HepG2 (cell line): ENCODE data around the gene LRRC3. TPM values are rescaled to one million over a fixed set of nuclear protein-coding genes. Genes with fewer than 3 reads are reported as not detected.

Source experiments
- ATAC-seq: fragments of 200-7000 bp; cut with Tn5 transposase; 3 replicates; pipeline ENCODE4 v1.9.1; 2020; ENCODE audit warnings: mild to moderate bottlenecking, moderate library complexity
- BruUV-seq: library from RNA; stranded (reverse); fragments of 400-500 nt; replicated peaks from 2 replicates; lab custom pipeline; 2021; lab: Mats Ljungman, UMichigan
- CTCF ChIA-PET: fragments of 300-600 bp; formaldehyde crosslinking; extraction: SDS; loops from one replicate; lab custom pipeline; 2021; ENCODE audit warnings: low total read pairs, inconsistent platforms, low intra/inter-chr PET ratio; lab: Yijun Ruan, JAX
- POLR2A ChIA-PET: fragments of 350-600 bp; sonication (Branson Sonifier 250); formaldehyde crosslinking; loops from one replicate; lab custom pipeline; 2020; ENCODE audit warnings: antibody characterized with exemption, inconsistent platforms; lab: Yijun Ruan, JAX
- DNase-seq: peaks from one replicate; pipeline ENCODE4 v3.0.0-alpha.2; 2015; ENCODE audit warnings: low spot score
- FAIRE-seq: peaks from 3 replicates; lab custom pipeline; 2011; peaks lifted over from hg19 to GRCh38; lab: Jason Lieb, UNC
- H2AFZ ChIP-seq: one replicate; pipeline ENCODE4 v1.6.1; 2011; ENCODE audit warnings: low read length, inconsistent platforms
- H3K27ac ChIP-seq: fragments of 300-600 bp; 3 replicates; pipeline ENCODE4 v1.8.0; 2011; ENCODE audit warnings: mixed run types, mild to moderate bottlenecking, mixed read lengths, low read length, inconsistent platforms; ENCODE audit not compliant: insufficient read depth; ENCODE audit errors: extremely low read length
- H3K27me3 ChIP-seq, 2 experiments: fragments of 200-600 bp in 1 of 2; 2 replicates in 1 of 2; 3 replicates in 1 of 2; pipeline versions ENCODE4 v1.6.0 to v1.8.0; 2011; ENCODE audit warnings: low read length in 2 of 2, mild to moderate bottlenecking in 2 of 2, moderate library complexity in 2 of 2, inconsistent platforms in 1 of 2; ENCODE audit not compliant: insufficient read depth in 2 of 2, control insufficient read depth in 1 of 2
- H3K36me3 ChIP-seq, 2 experiments: fragments of 200-600 bp in 1 of 2; replicated peaks in 1 of 2; 2 replicates in 1 of 2; 3 replicates in 1 of 2; pipeline versions ENCODE4 v1.5.1 to v1.8.0; 2011; ENCODE audit warnings: low read length in 2 of 2, inconsistent platforms in 1 of 2; ENCODE audit not compliant: insufficient read depth in 2 of 2, control insufficient read depth in 1 of 2
- H3K4me1 ChIP-seq: 2 replicates; pipeline ENCODE4 v1.5.1; 2012; ENCODE audit warnings: low read length, inconsistent platforms; ENCODE audit not compliant: insufficient read depth
- H3K4me2 ChIP-seq: 2 replicates; pipeline ENCODE4 v1.6.0; 2011; ENCODE audit warnings: low read depth, low read length, inconsistent platforms
- H3K4me3 ChIP-seq, 3 experiments: fragments of 200-600 bp in 1 of 3; sonication (generic), shearing (Covaris generic) in 1 of 3; replicated peaks in 1 of 3; 2 replicates each; pipeline ENCODE4 v1.5.1; 2011 to 2016; ENCODE audit warnings: low read length in 3 of 3, inconsistent platforms in 2 of 3, low read depth in 2 of 3, mild to moderate bottlenecking in 2 of 3, control low read depth in 1 of 3, mixed read lengths in 1 of 3; ENCODE audit not compliant: insufficient read depth in 1 of 3
- H3K79me2 ChIP-seq: one replicate; pipeline ENCODE4 v1.6.1; 2011; ENCODE audit warnings: low read length, inconsistent platforms; ENCODE audit not compliant: insufficient read depth
- H3K9ac ChIP-seq: 2 replicates; pipeline ENCODE4 v1.6.0; 2011; ENCODE audit warnings: mild to moderate bottlenecking, low read depth, low read length, inconsistent platforms; ENCODE audit not compliant: insufficient read depth
- H3K9me3 ChIP-seq: 2 replicates; pipeline ENCODE4 v1.5.1; 2012; ENCODE audit warnings: mild to moderate bottlenecking, low read length
- H4K20me1 ChIP-seq: 2 replicates; pipeline ENCODE4 v1.6.0; 2011; ENCODE audit warnings: inconsistent platforms, mild to moderate bottlenecking, low read length, moderate library complexity; ENCODE audit not compliant: insufficient read depth
- CEBPZ ChIP-seq: IDR thresholded peaks from 2 replicates; pipeline ENCODE4 v1.6.1; 2012; ENCODE audit warnings: low read length, improper control_type of control experiment
- MAFF ChIP-seq: IDR thresholded peaks from 2 replicates; pipeline ENCODE4 v1.6.1; 2011; ENCODE audit warnings: low read depth, low read length, improper control_type of control experiment
- MTA3 ChIP-seq: sonication (generic); formaldehyde crosslinking; IDR thresholded peaks from 2 replicates; pipeline ENCODE4 v1.4.0; 2020; ENCODE audit warnings: missing genetic modification reagents
- RFX1 ChIP-seq: fragments of 450-650 bp; IDR thresholded peaks from 2 replicates; pipeline ENCODE4 v1.6.1; 2017
- SIX4 ChIP-seq: sonication (generic); formaldehyde crosslinking; IDR thresholded peaks from 2 replicates; pipeline ENCODE4 v1.4.0; 2020; ENCODE audit warnings: missing genetic modification reagents
- SP5 ChIP-seq: IDR thresholded peaks from 2 replicates; pipeline ENCODE4 v1.6.1; 2016; ENCODE audit warnings: low read depth, borderline replicate concordance
- TRAFD1 ChIP-seq: sonication (generic); formaldehyde crosslinking; IDR thresholded peaks from 2 replicates; pipeline ENCODE4 v1.5.1; 2020; ENCODE audit warnings: missing genetic modification reagents, mild to moderate bottlenecking, borderline replicate concordance
- ZNF205 ChIP-seq: IDR thresholded peaks from 2 replicates; pipeline ENCODE4 v1.6.1; 2018; ENCODE audit warnings: missing biosample characterization, missing genetic modification reagents
- ZNF230 ChIP-seq: sonication (generic); formaldehyde crosslinking; IDR thresholded peaks from 2 replicates; pipeline ENCODE4 v1.4.0; 2020; ENCODE audit warnings: mild to moderate bottlenecking, missing genetic modification reagents
- ZNF282 ChIP-seq: fragments of 450-650 bp; IDR thresholded peaks from 2 replicates; pipeline ENCODE4 v1.6.1; 2018; ENCODE audit not compliant: partially characterized antibody
- ZNF451 ChIP-seq: sonication (generic); formaldehyde crosslinking; IDR thresholded peaks from 2 replicates; pipeline ENCODE4 v1.5.0; 2020; ENCODE audit warnings: mild to moderate bottlenecking, missing genetic modification reagents
- ZNF557 ChIP-seq: sonication (generic); formaldehyde crosslinking; IDR thresholded peaks from 2 replicates; pipeline ENCODE4 v1.4.0; 2020; ENCODE audit warnings: missing genetic modification reagents
- ZNF781 ChIP-seq: sonication (generic); formaldehyde crosslinking; IDR thresholded peaks from 2 replicates; pipeline ENCODE4 v1.5.1; 2020; ENCODE audit warnings: borderline replicate concordance, mild to moderate bottlenecking, missing genetic modification reagents; ENCODE audit errors: not compliant biosample characterization
- WGBS: methylation state at CpG from one replicate; pipeline ENCODE4 v1.1.6; 2017; ENCODE audit warnings: low lambda C conversion rate; 5-methylcytosine and 5-hydroxymethylcytosine counted together
- in situ Hi-C: cut with HindIII; loops from 2 replicates; pipeline ENCODE4 v1.10.0; 2017; ENCODE audit warnings: low pct_unique_long_range_greater_than_20kb; ENCODE audit not compliant: extremely low pct_ligation_motif_present
- intact Hi-C: fragments of 100-400 bp; cut with micrococcal nuclease; formaldehyde crosslinking; loops from one replicate; pipeline ENCODE4 v1.10.0; 2022; ENCODE audit not compliant: unreplicated experiment
- polyA plus RNA-seq, 8 experiments: library from polyadenylated mRNA; depleted of rRNA in 3 of 8; stranded (reverse) in 7 of 8; unstranded in 1 of 8; fragments of >200 nt; fragmentation: Illumina TruSeq in 4 of 8; extraction: Trizol in 4 of 8; gene quantifications; 2 replicates each; pipeline versions ENCODE4 v1.2.1 to v1.2.3, GENCODE V29; 2011 to 2016; ENCODE audit warnings: low read depth in 4 of 8, missing spikeins in 1 of 8, mixed read lengths in 1 of 8; ENCODE audit not compliant: insufficient read depth in 1 of 8
- total RNA-seq, 5 experiments: library from RNA; depleted of rRNA; stranded (reverse); fragments of >200 nt; fragmentation: Illumina TruSeq; extraction: Trizol; gene quantifications; 2 replicates each; pipeline ENCODE4 v1.2.3, GENCODE V29; 2016; ENCODE audit warnings: low read depth in 1 of 5

LRRC3 gene
- total and polyA plus RNA-seq, 2 of the 13 experiments (the other 11 are each of a cell fraction or from before 2014, with no cell fraction given) = 4.8 to 16.5 TPM

- Histone ChIP-seq H3K36me3 (no peaks in the 10 kb centered on the region), H3K4me1 (peaks cover 11% of the 10 kb centered on the region), H3K27ac (no peak overlapping the region), H3K4me2 (no peak overlapping the region), H2AFZ (no peak overlapping the region), H3K9me3 (no peaks in the 10 kb centered on the region), H4K20me1 (no peaks in the 10 kb centered on the region), H3K79me2 (no peaks in the 10 kb centered on the region), H3K9ac (no peak overlapping the region), H3K4me3 (no peak overlapping the region), H3K27me3 (no peaks in the 10 kb centered on the region)
- no peak for FAIRE-seq
- BruUV-seq = no TSS peak
- in situ Hi-C loops (no loop called here), intact Hi-C loops (no loop called here)
- CTCF ChIA-PET = no interaction called here
- WGBS = 90% methylated on average over 6 of the region's 16 CpGs
- POLR2A ChIA-PET = no interaction called here
- no peak for DNase-seq
- peak; percentile 46; the same call in 1 of the 2 replicates for TF ChIP-seq RFX1
- TF ChIP-seq SIX4 (CRISPR knock-in tag) = no peak
- ATAC-seq = no peak
Measured at GRCh38 chr21:44466351-44466954, 11.1 kb downstream of the LRRC3 start.

GRCh38 chr21:44466996-44467858, 11.9 kb downstream of the LRRC3 start:
- Histone ChIP-seq H3K4me1 (peaks cover 3% of the 10 kb centered on the region), H3K9me3 (no peaks in the 10 kb centered on the region), H2AFZ (no peak overlapping the region), H3K4me2 (no peak overlapping the region), H3K79me2 (no peaks in the 10 kb centered on the region), H3K4me3 (no peak overlapping the region), H3K27me3 (no peaks in the 10 kb centered on the region), H3K36me3 (no peaks in the 10 kb centered on the region), H3K27ac (no peak overlapping the region), H3K9ac (no peak overlapping the region), H4K20me1 (no peaks in the 10 kb centered on the region)
- FAIRE-seq (no peak), DNase-seq (no peak), ATAC-seq (no peak; the same call in 2 of the 3 replicates)
- in situ Hi-C loops (no loop called here), intact Hi-C loops (no loop called here)
- 92% methylated on average over 28 of the region's 36 CpGs for WGBS
- POLR2A ChIA-PET = no interaction called here
- BruUV-seq = no TSS peak
- CTCF ChIA-PET = no interaction called here
- TF ChIP-seq ZNF781 (CRISPR knock-in tag) = no peak
- no peak for TF ChIP-seq ZNF205 (CRISPR knock-in tag)
- TF ChIP-seq ZNF282 = no peak
- no peak for TF ChIP-seq ZNF557
- no peak for TF ChIP-seq ZNF451 (CRISPR knock-in tag)
- no peak for TF ChIP-seq TRAFD1 (CRISPR knock-in tag)
- no peak for TF ChIP-seq SP5 (CRISPR knock-in tag)
- TF ChIP-seq ZNF230 (CRISPR knock-in tag) = no peak
- no peak for TF ChIP-seq MAFF
- no peak for TF ChIP-seq MTA3 (CRISPR knock-in tag)
- no peak for TF ChIP-seq CEBPZ
